ENCODE measurements around the gene DNM1L. TPM values are rescaled to one million over a fixed set of nuclear protein-coding genes. Genes with fewer than 3 reads are reported as not detected.

DNM1L gene
- total and polyA plus RNA-seq, 2 of the 4 experiments (the other 2 are of a cell fraction) = 44.8 to 70.1 TPM

DNA sequence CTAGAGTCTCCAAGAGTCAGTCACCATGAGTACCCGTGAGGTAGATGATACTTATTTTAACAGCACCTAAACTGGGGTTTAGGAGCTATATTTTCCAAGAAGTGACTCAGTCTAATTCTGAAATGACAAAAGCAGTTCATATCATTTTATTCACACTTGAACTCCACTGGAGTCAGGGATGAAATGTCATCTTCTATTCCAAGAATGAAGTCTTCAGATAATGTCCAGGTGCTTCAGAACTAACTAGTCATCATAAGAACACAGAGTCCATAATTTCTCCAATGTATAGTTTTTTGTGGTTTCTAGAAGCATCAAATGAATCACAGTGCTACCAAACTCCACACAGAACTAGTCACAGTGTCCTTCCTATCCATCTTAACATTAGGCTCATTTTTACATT is 13.3 kb downstream of the DNM1L start:
- Histone ChIP-seq H3K79me1 (ENCODE audit: low read depth in 1 of 2, low read length in 2 of 2) (peaks cover 13 to 66% of the 10 kb centered on the region in 2 experiments), H3K9me1 (ENCODE audit: insufficient read depth, low read length) (no peaks in the 10 kb centered on the region; the same call in 1 of the 2 replicates), H4K20me1 (ENCODE audit: insufficient read depth, low read length) (peaks cover 34% of the 10 kb centered on the region), H3K27ac (ENCODE audit: insufficient read depth, low read length) (no peak overlapping the region), H4K8ac (ENCODE audit: low read depth in 2 of 2, low read length in 2 of 2) (no peak overlapping the region), H3K9me3 (ENCODE audit: control insufficient read depth, insufficient read depth, low read length) (no peaks in the 10 kb centered on the region; the same call in 1 of the 2 replicates), H3K4me2 (ENCODE audit: low read depth, low read length) (no peak overlapping the region), H3K4me3 (ENCODE audit: insufficient read depth, low read depth, low read length) (no peak overlapping the region), H2BK120ac (ENCODE audit: low read depth, low read length) (no peak overlapping the region), H3K56ac (ENCODE audit: extremely low read depth, insufficient read depth, low read length) (no peak overlapping the region), H2BK20ac (ENCODE audit: low read depth, low read length) (no peak overlapping the region), H3K18ac (ENCODE audit: low read depth, low read length) (no peak overlapping the region), H3K14ac (replicated peaks; ENCODE audit: low read depth, low read length) (no peak overlapping the region), H4K91ac (ENCODE audit: insufficient read depth, low read depth, low read length) (no peak overlapping the region), H3K23ac (ENCODE audit: low read depth, low read length) (no peak overlapping the region), H2AK9ac (replicated peaks; ENCODE audit: low read depth, low read length, poor library complexity) (no peak overlapping the region), H3K4me1 (ENCODE audit: control insufficient read depth, insufficient read depth, low read length) (peaks cover under 1% of the 10 kb centered on the region; the same call in 1 of the 2 replicates), H3K9ac (ENCODE audit: low read depth, low read length) (no peak overlapping the region), H4K5ac (ENCODE audit: low read depth, low read length) (no peak overlapping the region), H3K4ac (ENCODE audit: low read depth, low read length) (no peak overlapping the region), H2AFZ (replicated peaks; ENCODE audit: low read length, poor library complexity) (no peak overlapping the region), H3K27me3 (ENCODE audit: control insufficient read depth, insufficient read depth, low read length) (no peaks in the 10 kb centered on the region), H2BK5ac (ENCODE audit: low read depth, low read length, poor library complexity, severe bottlenecking) (no peak overlapping the region), H2BK15ac (ENCODE audit: low read depth, low read length) (no peak overlapping the region), H3K36me3 (ENCODE audit: control insufficient read depth, insufficient read depth, low read length) (peaks cover 1% of the 10 kb centered on the region; the same call in 1 of the 2 replicates), H2AK5ac (ENCODE audit: low read depth, low read length) (no peak overlapping the region)
- no TSS peak for BruUV-seq (replicated peaks)
- intact Hi-C loops (cut with micrococcal nuclease) = no loop called here
- in situ Hi-C loops (cut with MboI; ENCODE audit: low sequenced_read_pairs) = loop anchor here (25.0 kb wide), 1 partner anchor 1030 kb away; the partner anchor contains the start of gene ETFBKMT
- TF ChIP-seq POLR2A (IDR thresholded peaks at IDR 0.05; ENCODE audit: low read depth, low read length) (no peak), FOS (IDR thresholded peaks at IDR 0.05; ENCODE audit: low read depth, low read length) (no peak), RFX5 (IDR thresholded peaks at IDR 0.05; ENCODE audit: low read depth, low read length) (no peak), NFE2L2 (IDR thresholded peaks at IDR 0.05; ENCODE audit: low read depth, low read length) (no peak), CHD1 (IDR thresholded peaks at IDR 0.05; ENCODE audit: low read depth, low read length) (no peak), CEBPB (IDR thresholded peaks at IDR 0.05; ENCODE audit: low read depth, low read length) (no peak), MXI1 (IDR thresholded peaks at IDR 0.05; ENCODE audit: borderline replicate concordance, low read depth, low read length) (no peak), MAZ (IDR thresholded peaks at IDR 0.05; ENCODE audit: borderline replicate concordance, low read depth, low read length) (no peak), RCOR1 (IDR thresholded peaks at IDR 0.05; ENCODE audit: insufficient replicate concordance, low read length) (no peak), RAD21 (IDR thresholded peaks at IDR 0.05; ENCODE audit: low read length) (no peak), MAFK (IDR thresholded peaks at IDR 0.05; ENCODE audit: low read depth, low read length) (no peak), SMC3 (IDR thresholded peaks at IDR 0.05; ENCODE audit: low read depth, low read length) (no peak), BHLHE40 (IDR thresholded peaks at IDR 0.05; ENCODE audit: low read depth, low read length) (no peak)
- TF ChIP-seq, protein P1, sequence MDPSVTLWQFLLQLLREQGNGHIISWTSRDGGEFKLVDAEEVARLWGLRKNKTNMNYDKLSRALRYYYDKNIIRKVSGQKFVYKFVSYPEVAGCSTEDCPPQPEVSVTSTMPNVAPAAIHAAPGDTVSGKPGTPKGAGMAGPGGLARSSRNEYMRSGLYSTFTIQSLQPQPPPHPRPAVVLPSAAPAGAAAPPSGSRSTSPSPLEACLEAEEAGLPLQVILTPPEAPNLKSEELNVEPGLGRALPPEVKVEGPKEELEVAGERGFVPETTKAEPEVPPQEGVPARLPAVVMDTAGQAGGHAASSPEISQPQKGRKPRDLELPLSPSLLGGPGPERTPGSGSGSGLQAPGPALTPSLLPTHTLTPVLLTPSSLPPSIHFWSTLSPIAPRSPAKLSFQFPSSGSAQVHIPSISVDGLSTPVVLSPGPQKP (IDR thresholded peaks at IDR 0.05; ENCODE audit: borderline replicate concordance, low read depth, low read length) = no peak
- TF ChIP-seq, protein P2, sequence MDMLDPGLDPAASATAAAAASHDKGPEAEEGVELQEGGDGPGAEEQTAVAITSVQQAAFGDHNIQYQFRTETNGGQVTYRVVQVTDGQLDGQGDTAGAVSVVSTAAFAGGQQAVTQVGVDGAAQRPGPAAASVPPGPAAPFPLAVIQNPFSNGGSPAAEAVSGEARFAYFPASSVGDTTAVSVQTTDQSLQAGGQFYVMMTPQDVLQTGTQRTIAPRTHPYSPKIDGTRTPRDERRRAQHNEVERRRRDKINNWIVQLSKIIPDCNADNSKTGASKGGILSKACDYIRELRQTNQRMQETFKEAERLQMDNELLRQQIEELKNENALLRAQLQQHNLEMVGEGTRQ (IDR thresholded peaks at IDR 0.05; ENCODE audit: low read depth, low read length) = no peak
- TF ChIP-seq, protein P3, sequence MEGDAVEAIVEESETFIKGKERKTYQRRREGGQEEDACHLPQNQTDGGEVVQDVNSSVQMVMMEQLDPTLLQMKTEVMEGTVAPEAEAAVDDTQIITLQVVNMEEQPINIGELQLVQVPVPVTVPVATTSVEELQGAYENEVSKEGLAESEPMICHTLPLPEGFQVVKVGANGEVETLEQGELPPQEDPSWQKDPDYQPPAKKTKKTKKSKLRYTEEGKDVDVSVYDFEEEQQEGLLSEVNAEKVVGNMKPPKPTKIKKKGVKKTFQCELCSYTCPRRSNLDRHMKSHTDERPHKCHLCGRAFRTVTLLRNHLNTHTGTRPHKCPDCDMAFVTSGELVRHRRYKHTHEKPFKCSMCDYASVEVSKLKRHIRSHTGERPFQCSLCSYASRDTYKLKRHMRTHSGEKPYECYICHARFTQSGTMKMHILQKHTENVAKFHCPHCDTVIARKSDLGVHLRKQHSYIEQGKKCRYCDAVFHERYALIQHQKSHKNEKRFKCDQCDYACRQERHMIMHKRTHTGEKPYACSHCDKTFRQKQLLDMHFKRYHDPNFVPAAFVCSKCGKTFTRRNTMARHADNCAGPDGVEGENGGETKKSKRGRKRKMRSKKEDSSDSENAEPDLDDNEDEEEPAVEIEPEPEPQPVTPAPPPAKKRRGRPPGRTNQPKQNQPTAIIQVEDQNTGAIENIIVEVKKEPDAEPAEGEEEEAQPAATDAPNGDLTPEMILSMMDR (conservative IDR thresholded peaks at IDR 0.05; ENCODE audit: low read depth, low read length) = no peak
- POLR2A ChIA-PET (ENCODE audit: unreplicated experiment) = no interaction called here
- CTCF ChIA-PET = no interaction called here
- no CpG with 5 or more reads among the region's 1 CpG for WGBS, 2 experiments (ENCODE audit: extremely low coverage in 2 of 2, insufficient read length in 1 of 2)
- DNase-seq (no peak), ATAC-seq (ENCODE audit: low read depth) (no peak)
- dilution Hi-C loops (cut with HindIII; ENCODE audit: low sequenced_read_pairs, unreplicated experiment) = no loop called here
